ENCODE results near the gene FGFR2.

FGFR2 gene

GRCh38 chr10:121598263-121599249 is at the start of gene FGFR2:
TSS of gene FGFR2 (minus strand) at chr10:121598444. CDS start at chr10:121593817, 4,627 bp downstream.
- DNase-seq = no peak

- DNase-seq = no peak
Measured at GRCh38 chr10:121647401-121647800, 49.2 kb upstream of the FGFR2 start.

DNA sequence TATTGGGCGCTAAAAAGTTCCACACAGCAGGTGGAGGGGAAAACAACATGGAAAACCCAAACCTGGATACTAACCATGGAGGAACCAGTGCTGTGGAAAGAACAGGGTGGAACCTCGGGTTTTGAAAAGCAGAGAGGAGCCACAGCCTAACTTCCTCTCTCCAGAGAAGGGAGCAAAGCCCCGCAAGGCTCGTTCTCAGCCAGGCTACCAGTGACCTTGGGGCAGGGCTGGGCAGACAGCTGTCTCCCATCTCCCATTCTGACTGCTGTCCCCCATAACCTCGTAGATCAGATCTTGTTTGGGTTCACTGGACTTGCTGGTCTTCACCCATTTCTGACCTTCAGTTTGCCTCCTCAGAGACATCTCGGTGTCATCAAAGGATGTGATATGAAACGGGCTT is 47.5 kb upstream of the FGFR2 start:
- DNase-seq = no peak

GRCh38 chr10:121644501-121644900 is 46.3 kb upstream of the FGFR2 start:
- DNase-seq = no peak

GRCh38 chr10:121640266-121640665 is 42.0 kb upstream of the FGFR2 start:
- DNase-seq = no peak

DNA sequence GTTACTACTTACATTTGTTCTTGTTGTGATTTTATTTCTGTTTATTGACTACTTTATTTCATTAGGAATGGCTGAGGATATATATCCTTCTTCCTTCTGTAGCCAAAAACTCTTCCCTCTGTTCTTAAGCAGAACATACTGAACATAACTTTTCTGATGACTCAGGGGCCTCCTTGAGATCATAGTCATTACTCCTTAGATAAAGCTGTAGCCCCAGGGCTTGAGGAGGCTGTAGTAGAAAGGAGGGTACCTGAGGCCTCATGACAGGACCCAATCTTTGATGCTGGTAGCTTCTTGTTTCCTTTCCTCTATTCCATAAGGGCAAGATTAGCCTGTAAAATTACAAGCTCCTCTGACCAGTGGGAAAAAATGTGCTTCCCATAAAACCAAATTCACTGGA is 41.2 kb upstream of the FGFR2 start:
- DNase-seq = no peak

- DNase-seq = no peak
Measured at GRCh38 chr10:121637437-121637836, 39.2 kb upstream of the FGFR2 start.

GRCh38 chr10:121633056-121633455 is 34.8 kb upstream of the FGFR2 start:
- no peak for DNase-seq

DNA sequence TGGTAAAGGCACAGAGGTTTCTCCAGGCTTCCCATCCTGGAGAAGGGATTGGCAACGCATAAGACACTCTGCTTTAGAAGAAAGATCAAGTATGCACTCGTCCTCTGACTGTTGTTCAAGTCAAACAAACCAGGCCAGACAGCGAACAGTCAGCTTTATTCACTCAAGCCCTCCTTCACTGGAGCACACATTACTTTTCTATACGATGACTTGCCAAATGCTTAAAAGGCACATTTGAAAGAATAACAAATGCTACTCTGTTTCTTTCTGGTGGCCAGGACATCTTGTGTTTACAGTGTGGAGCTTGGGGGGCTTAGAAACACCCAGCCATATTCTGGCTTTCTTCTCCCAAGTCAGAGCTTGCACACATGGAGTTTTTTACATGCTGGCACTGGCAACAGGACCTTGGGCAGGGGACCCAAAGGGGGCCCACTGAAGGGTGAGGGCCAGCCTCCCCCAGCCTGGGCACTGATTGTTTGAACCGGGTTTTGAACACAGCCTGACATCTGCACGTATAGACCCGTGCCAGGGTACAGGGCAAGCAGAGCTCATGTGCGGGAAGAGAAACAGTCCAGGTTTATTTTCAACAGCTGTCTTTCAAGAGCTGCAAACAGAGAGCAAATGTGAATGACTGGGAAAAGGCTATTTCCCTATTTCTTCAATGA is 33.3 kb upstream of the FGFR2 start:
- DNase-seq = no peak

DNA sequence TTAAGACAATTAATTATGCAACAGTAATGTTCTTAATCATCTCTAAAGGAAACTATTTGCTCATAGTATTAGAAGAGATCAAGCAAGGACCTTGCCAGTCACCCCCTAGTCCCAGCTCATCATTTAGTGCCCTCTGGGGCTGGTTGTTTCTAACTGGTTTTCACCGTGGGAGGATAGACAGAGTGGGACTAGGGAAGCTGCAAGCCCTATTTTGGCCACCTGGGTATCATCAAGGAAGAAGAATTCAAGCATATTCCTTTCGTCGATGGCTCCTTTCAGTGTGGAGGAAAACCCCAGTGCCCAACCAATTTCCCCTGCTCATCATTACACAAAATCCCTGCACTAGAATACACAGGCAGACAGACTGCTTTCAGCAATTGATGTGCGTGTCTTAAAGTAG is 30.6 kb upstream of the FGFR2 start:
- DNase-seq = no peak

GRCh38 chr10:121627876-121628581 is 29.8 kb upstream of the FGFR2 start:
- no peak for DNase-seq

DNA sequence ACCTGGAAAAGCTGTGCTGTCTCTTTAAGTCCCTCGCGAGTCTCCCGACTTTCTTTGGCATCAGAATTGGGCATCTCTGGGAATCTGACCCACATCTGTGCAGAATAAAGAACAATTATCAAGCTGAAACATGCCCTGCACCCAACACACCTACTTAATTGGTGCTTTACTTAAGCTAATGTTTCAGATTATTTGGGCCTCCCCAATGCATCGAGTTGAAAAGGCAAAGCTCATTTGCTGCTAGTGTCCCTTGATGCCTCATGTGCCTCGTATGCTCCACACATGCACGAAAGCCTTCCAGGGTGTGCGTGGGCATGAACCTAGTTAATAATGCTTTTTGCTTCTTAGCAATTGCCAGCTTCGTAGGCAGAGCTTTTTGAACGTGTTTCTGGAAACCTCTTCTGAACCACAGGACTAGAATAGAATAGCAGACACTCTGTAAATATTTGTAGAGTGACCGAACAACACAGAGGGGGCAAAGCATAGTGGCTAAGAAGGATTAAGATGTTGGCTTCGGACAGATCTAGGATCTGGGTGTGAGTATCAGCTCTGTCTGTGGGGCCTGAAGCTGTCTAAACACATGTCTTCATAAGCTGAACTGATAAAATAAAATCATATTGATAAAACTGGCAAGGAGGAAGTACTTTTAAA is 26.7 kb upstream of the FGFR2 start:
- DNase-seq = no peak

DNA sequence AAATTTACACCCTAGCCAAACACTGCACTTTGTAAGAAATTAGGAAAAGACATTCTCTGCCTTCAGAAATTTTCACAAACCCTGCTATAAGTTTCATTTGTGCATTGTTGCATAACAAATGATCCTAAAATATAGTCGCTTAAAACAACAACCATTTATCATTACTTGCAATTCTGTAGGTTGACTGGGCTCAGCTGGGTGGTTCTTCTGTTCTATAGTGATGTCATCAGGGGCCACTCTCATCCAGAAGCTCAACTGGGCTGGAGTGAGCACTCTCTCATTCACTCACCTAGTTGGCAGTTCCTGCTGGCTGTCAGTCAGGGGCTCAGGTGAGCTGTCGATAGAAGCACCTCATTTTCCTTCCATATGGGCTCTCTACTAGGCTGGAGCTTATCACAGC is 20.7 kb upstream of the FGFR2 start:
- DNase-seq = no peak

- DNase-seq = no peak
Measured at GRCh38 chr10:121617176-121617575, 18.9 kb upstream of the FGFR2 start.

- DNase-seq = no peak
Measured at GRCh38 chr10:121616291-121616690, 18.0 kb upstream of the FGFR2 start.

DNA sequence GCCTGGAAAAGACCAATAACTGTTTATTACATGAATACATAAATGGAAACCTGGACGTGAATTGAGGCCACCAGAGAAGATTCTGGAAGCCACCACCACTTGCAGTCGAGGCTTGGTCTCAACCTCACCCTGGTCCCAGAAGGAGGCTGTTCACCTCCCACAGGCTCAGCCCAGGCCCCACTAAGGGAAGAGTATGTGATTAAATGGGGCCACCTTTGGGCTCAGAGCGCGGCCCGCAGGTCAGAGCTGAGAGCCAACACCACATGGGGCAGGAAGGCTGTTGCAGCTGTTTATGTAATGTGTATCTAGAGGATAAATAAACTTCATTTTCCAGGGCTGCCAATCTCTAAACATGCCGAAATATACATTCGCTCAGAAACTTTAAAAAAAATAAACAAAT is 17.6 kb upstream of the FGFR2 start:
- DNase-seq = no peak

GRCh38 chr10:121615435-121615793 is 17.2 kb upstream of the FGFR2 start:
- DNase-seq = no peak

- DNase-seq = no peak
Measured at GRCh38 chr10:121614613-121615434, 16.6 kb upstream of the FGFR2 start.

GRCh38 chr10:121613456-121613855 is 15.2 kb upstream of the FGFR2 start:
- DNase-seq = no peak

DNA sequence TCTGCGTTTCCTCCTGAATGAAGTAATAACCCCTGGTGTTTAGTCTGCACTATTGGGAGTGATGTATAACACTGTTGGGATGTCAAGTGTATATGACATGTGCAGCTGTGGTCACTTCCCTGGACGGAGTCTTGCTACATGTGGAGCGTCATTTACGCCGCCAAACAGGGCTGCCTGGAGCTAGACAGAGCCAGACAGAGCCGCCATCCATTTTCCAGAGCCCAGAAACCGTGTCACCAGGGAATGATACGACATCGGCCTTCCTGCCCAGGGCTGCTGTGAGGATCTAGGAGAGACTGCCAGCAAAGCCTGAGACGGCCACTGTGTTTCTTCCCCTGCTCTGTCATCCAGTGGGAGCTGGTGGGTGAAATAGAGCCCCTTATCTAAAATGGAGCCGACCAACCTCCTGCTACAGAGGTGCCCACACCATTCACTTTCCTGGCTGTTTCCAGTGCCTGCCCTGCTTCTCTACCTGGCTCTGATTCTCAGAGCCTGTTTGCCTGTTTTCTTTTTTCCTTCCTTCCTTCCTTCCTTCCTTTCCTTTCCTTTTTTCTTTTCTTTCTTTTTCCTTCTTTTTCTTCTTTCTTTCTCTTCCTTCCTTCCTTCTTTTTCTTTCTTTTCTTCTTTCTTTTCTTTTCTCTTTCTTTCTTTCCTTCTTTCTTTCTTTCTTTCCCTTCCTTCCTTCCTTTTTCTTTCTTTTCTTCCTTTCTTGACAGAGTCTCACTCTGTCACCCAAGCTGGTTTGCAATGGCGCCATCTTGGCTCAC is 13.3 kb upstream of the FGFR2 start:
- no peak for DNase-seq

DNA sequence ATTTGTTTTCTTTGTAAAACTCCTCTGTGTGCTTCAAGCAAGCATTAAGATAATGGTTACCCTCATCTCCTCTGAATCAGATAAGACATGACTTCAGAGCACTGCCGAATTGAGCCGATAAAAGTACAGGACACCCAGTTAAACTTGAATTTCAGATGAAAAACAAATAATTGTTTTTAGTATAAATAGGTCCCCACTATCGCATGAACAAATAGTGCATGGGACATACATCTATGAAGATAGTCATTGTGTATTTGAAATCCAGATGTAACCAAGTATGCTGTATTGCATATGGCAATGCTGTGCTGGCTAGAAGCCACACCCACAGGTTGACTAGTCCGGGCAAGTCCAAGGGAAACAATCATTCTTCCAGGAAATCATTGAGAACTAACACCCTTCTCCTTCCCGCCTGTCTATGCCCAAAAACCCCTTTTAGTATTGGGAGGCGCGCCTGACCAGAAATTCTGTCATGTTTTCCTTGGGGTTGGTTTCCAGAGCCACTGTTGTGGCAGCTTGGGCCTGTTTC is 12.6 kb upstream of the FGFR2 start:
- no peak for DNase-seq

All from NCI-H2107 (cell line).